ENCODE results near the gene DNMT3B. TPM values are rescaled to one million over a fixed set of nuclear protein-coding genes. Genes with fewer than 3 reads are reported as not detected.

Gene DNMT3B
- total RNA-seq, 1 experiment from 2014 or later = 7.3 TPM

GRCh38 chr20:32780749-32781655 lies 18.8 kb downstream of the DNMT3B start:
- Histone ChIP-seq H3K4me3 (ENCODE audit: low read length) (no peak overlapping the region), H3F3A (ENCODE audit: low read length, unreplicated experiment) (no peaks in the 10 kb centered on the region), H4K20me1 (ENCODE audit: low read length) (no peaks in the 10 kb centered on the region), H3K4me1 (ENCODE audit: insufficient read depth, low read length) (peaks cover 14% of the 10 kb centered on the region), H3K9ac (ENCODE audit: low read length) (no peak overlapping the region), H3K27me3 (ENCODE audit: low read length) (no peaks in the 10 kb centered on the region), H3K9me3 (ENCODE audit: low read length) (no peaks in the 10 kb centered on the region), H3K79me2 (ENCODE audit: low read length) (no peaks in the 10 kb centered on the region), H3K36me3 (ENCODE audit: low read depth, low read length) (peaks cover 5% of the 10 kb centered on the region), H3K27ac (ENCODE audit: low read length) (no peak overlapping the region), H3K9me2 (replicated peaks; ENCODE audit: low read length) (no peaks in the 10 kb centered on the region), H2AFZ (ENCODE audit: low read length) (no peak overlapping the region), H3K4me2 (ENCODE audit: low read length) (no peak overlapping the region)
- ChIA-PET POLR2A (ENCODE audit: unreplicated experiment) (no interaction called here), CTCF (no interaction called here)
- ATAC-seq (no peak), DNase-seq (no peak)
- intact Hi-C loops (cut with micrococcal nuclease) = no loop called here
- no peak for TF ChIP-seq EZH2 (IDR thresholded peaks at IDR 0.05; ENCODE audit: low read length, unreplicated experiment)
- no peak for TF ChIP-seq EZH2phosphoT487 (IDR thresholded peaks at IDR 0.05; ENCODE audit: borderline replicate concordance, low read length)
- TF ChIP-seq CTCF (conservative IDR thresholded peaks at IDR 0.05; ENCODE audit: low read depth, low read length) = no peak
- BruUV-seq (replicated peaks) = no TSS peak

- BruUV-seq (replicated peaks) = no TSS peak
- Histone ChIP-seq H3K4me3 (ENCODE audit: low read length) (no peak overlapping the region), H3K4me2 (ENCODE audit: low read length) (no peak overlapping the region), H3K79me2 (ENCODE audit: low read length) (no peaks in the 10 kb centered on the region), H3K9me3 (ENCODE audit: low read length) (no peaks in the 10 kb centered on the region), H3F3A (ENCODE audit: low read length, unreplicated experiment) (no peaks in the 10 kb centered on the region), H3K9me2 (replicated peaks; ENCODE audit: low read length) (no peaks in the 10 kb centered on the region), H3K27ac (ENCODE audit: low read length) (no peak overlapping the region), H3K4me1 (ENCODE audit: insufficient read depth, low read length) (no peaks in the 10 kb centered on the region), H2AFZ (ENCODE audit: low read length) (no peak overlapping the region), H3K27me3 (ENCODE audit: low read length) (no peaks in the 10 kb centered on the region), H3K36me3 (ENCODE audit: low read depth, low read length) (peaks cover 11% of the 10 kb centered on the region), H3K9ac (ENCODE audit: low read length) (no peak overlapping the region), H4K20me1 (ENCODE audit: low read length) (no peaks in the 10 kb centered on the region)
- no peak for DNase-seq
- ChIA-PET CTCF (no interaction called here), POLR2A (ENCODE audit: unreplicated experiment) (interaction anchor here (0.5 kb wide), 1 partner anchor 14 kb away, joined by 4 read pairs; no protein-coding TSS in a partner anchor)
- TF ChIP-seq CTCF (conservative IDR thresholded peaks at IDR 0.05; ENCODE audit: low read depth, low read length) (no peak), EZH2phosphoT487 (IDR thresholded peaks at IDR 0.05; ENCODE audit: borderline replicate concordance, low read length) (no peak), EZH2 (IDR thresholded peaks at IDR 0.05; ENCODE audit: low read length, unreplicated experiment) (no peak)
- ATAC-seq = no peak
- intact Hi-C loops (cut with micrococcal nuclease) = no loop called here
Observed at GRCh38 chr20:32784369-32785080, 22.3 kb downstream of the DNMT3B start.
